IMR-90 (cell line): Measurements from ENCODE around the gene SF3B2. TPM values are rescaled to one million over a fixed set of nuclear protein-coding genes. Genes with fewer than 3 reads are reported as not detected.

Experiments used
- ATAC-seq: fragments of 200-7000 bp; cut with Tn5 transposase; 2 replicates; pipeline ENCODE4 v1.9.1; 2020; ENCODE audit warnings: low read depth, mild to moderate bottlenecking, moderate library complexity
- BruUV-seq: library from RNA; stranded (reverse); fragments of 400-500 nt; replicated peaks from 2 replicates; lab custom pipeline; 2021; lab: Mats Ljungman, UMichigan
- CTCF ChIA-PET: fragments of 300-600 bp; formaldehyde crosslinking; extraction: SDS; loops from one replicate; lab custom pipeline; 2021; ENCODE audit warnings: antibody characterized with exemption; lab: Yijun Ruan, JAX
- POLR2A ChIA-PET: fragments of 300-600 bp; sonication (Branson Sonifier 250); formaldehyde crosslinking; loops from one replicate; lab custom pipeline; 2022; ENCODE audit warnings: antibody characterized with exemption; ENCODE audit not compliant: unreplicated experiment; lab: Charles Lee
- DNase-seq: peaks from one replicate; pipeline ENCODE4 v3.0.0; 2013
- H2AFZ ChIP-seq: replicated peaks from 2 replicates; pipeline ENCODE3; 2013; ENCODE audit warnings: low read length, mild to moderate bottlenecking; ENCODE audit not compliant: poor library complexity
- H2AK5ac ChIP-seq: 2 replicates; pipeline ENCODE4 v1.6.1; 2013; ENCODE audit warnings: low read depth, low read length, inconsistent platforms
- H2AK9ac ChIP-seq: replicated peaks from 2 replicates; pipeline ENCODE3; 2013; ENCODE audit warnings: mild to moderate bottlenecking, low read depth, low read length, moderate library complexity; ENCODE audit not compliant: poor library complexity
- H2BK120ac ChIP-seq: 2 replicates; pipeline ENCODE4 v1.6.1; 2013; ENCODE audit warnings: low read depth, low read length, inconsistent platforms
- H2BK15ac ChIP-seq: 3 replicates; pipeline ENCODE4 v1.6.1; 2013; ENCODE audit warnings: low read depth, low read length, inconsistent platforms
- H2BK20ac ChIP-seq: 2 replicates; pipeline ENCODE4 v1.6.1; 2013; ENCODE audit warnings: low read depth, mild to moderate bottlenecking, inconsistent platforms, low read length, moderate library complexity
- H2BK5ac ChIP-seq: 2 replicates; pipeline ENCODE4 v1.6.1; 2013; ENCODE audit warnings: mild to moderate bottlenecking, low read depth, low read length, inconsistent platforms; ENCODE audit not compliant: poor library complexity, severe bottlenecking
- H3K14ac ChIP-seq: replicated peaks from 2 replicates; pipeline ENCODE4 v1.6.1; 2013; ENCODE audit warnings: low read depth, low read length, inconsistent platforms
- H3K18ac ChIP-seq: 2 replicates; pipeline ENCODE4 v1.6.1; 2013; ENCODE audit warnings: low read depth, low read length, control low read depth
- H3K23ac ChIP-seq: 2 replicates; pipeline ENCODE4 v1.6.1; 2013; ENCODE audit warnings: low read depth, low read length, inconsistent platforms
- H3K27ac ChIP-seq: 2 replicates; pipeline ENCODE4 v1.5.1; 2013; ENCODE audit warnings: mild to moderate bottlenecking, control low read depth, low read length; ENCODE audit not compliant: insufficient read depth
- H3K27me3 ChIP-seq: 2 replicates; pipeline ENCODE4 v1.6.1; 2013; ENCODE audit warnings: low read length; ENCODE audit not compliant: control insufficient read depth, insufficient read depth
- H3K36me3 ChIP-seq: 2 replicates; pipeline ENCODE4 v1.6.1; 2013; ENCODE audit warnings: low read length, mixed read lengths; ENCODE audit not compliant: control insufficient read depth, insufficient read depth
- H3K4ac ChIP-seq: 2 replicates; pipeline ENCODE4 v1.6.1; 2013; ENCODE audit warnings: low read depth, low read length, inconsistent platforms
- H3K4me1 ChIP-seq: 2 replicates; pipeline ENCODE4 v1.6.1; 2013; ENCODE audit warnings: low read length, mixed read lengths; ENCODE audit not compliant: control insufficient read depth, insufficient read depth
- H3K4me2 ChIP-seq: 2 replicates; pipeline ENCODE4 v1.6.1; 2013; ENCODE audit warnings: low read depth, mild to moderate bottlenecking, control low read depth, low read length, moderate library complexity
- H3K4me3 ChIP-seq: 2 replicates; pipeline ENCODE4 v1.5.1; 2013; ENCODE audit warnings: low read depth, mild to moderate bottlenecking, control low read depth, low read length, moderate library complexity; ENCODE audit not compliant: insufficient read depth
- H3K56ac ChIP-seq: 2 replicates; pipeline ENCODE4 v1.6.1; 2013; ENCODE audit warnings: low read length, inconsistent platforms; ENCODE audit not compliant: insufficient read depth; ENCODE audit errors: extremely low read depth
- H3K79me1 ChIP-seq, 2 experiments: 2 replicates each; pipeline ENCODE4 v1.6.1; 2013; ENCODE audit warnings: low read length in 2 of 2, inconsistent platforms in 1 of 2, low read depth in 1 of 2
- H3K9ac ChIP-seq: 2 replicates; pipeline ENCODE4 v1.6.1; 2013; ENCODE audit warnings: low read depth, low read length, control low read depth
- H3K9me1 ChIP-seq: 2 replicates; pipeline ENCODE4 v1.6.1; 2013; ENCODE audit warnings: low read length, inconsistent platforms; ENCODE audit not compliant: insufficient read depth
- H3K9me3 ChIP-seq: 2 replicates; pipeline ENCODE4 v1.6.1; 2013; ENCODE audit warnings: low read length; ENCODE audit not compliant: control insufficient read depth, insufficient read depth
- H4K20me1 ChIP-seq: 2 replicates; pipeline ENCODE4 v1.6.1; 2013; ENCODE audit warnings: low read length, inconsistent platforms; ENCODE audit not compliant: insufficient read depth
- H4K5ac ChIP-seq: 2 replicates; pipeline ENCODE4 v1.6.1; 2013; ENCODE audit warnings: mild to moderate bottlenecking, low read depth, low read length, control low read depth
- H4K8ac ChIP-seq, 2 experiments: 2 replicates each; pipeline ENCODE4 v1.6.1; 2013; ENCODE audit warnings: low read depth in 2 of 2, low read length in 2 of 2, control low read depth in 1 of 2, inconsistent platforms in 1 of 2
- H4K91ac ChIP-seq: 2 replicates; pipeline ENCODE4 v1.6.1; 2013; ENCODE audit warnings: low read depth, low read length, inconsistent platforms; ENCODE audit not compliant: insufficient read depth
- CEBPB ChIP-seq: IDR thresholded peaks from 2 replicates; pipeline ENCODE4 v1.6.1; 2012; ENCODE audit warnings: low read depth, low read length, improper control_type of control experiment
- CTCF ChIP-seq: conservative IDR thresholded peaks from 2 replicates; pipeline ENCODE4 v1.5.1; 2012; ENCODE audit warnings: mild to moderate bottlenecking, low read depth, low read length, improper control_type of control experiment
- ELK1 ChIP-seq: fragments of 150-350 bp; IDR thresholded peaks from 2 replicates; pipeline ENCODE4 v1.6.1; 2016; ENCODE audit warnings: low read depth, mild to moderate bottlenecking, low read length, moderate library complexity, borderline replicate concordance
- FOS ChIP-seq: fragments of 150-350 bp; IDR thresholded peaks from 2 replicates; pipeline ENCODE4 v1.6.1; 2016; ENCODE audit warnings: low read depth, low read length
- MAFK ChIP-seq: IDR thresholded peaks from 2 replicates; pipeline ENCODE4 v1.6.1; 2012; ENCODE audit warnings: low read depth, low read length, improper control_type of control experiment
- MAZ ChIP-seq: IDR thresholded peaks from 2 replicates; pipeline ENCODE4 v1.6.1; 2012; ENCODE audit warnings: low read depth, mild to moderate bottlenecking, low read length, improper control_type of control experiment, moderate library complexity, borderline replicate concordance
- NFE2L2 ChIP-seq: fragments of 150-350 bp; IDR thresholded peaks from 2 replicates; pipeline ENCODE4 v1.6.1; 2016; ENCODE audit warnings: low read depth, mild to moderate bottlenecking, low read length
- SMC3 ChIP-seq: fragments of 150-350 bp; IDR thresholded peaks from 2 replicates; pipeline ENCODE4 v1.6.1; 2016; ENCODE audit warnings: low read depth, mild to moderate bottlenecking, antibody characterized with exemption, low read length, moderate library complexity
- WGBS, 2 experiments: methylation state at CpG; one replicate each; pipeline versions ENCODE4 v1.1.5 to v1.1.7; 2013; ENCODE audit warnings: missing lambda C conversion rate in 2 of 2; ENCODE audit not compliant: insufficient read length in 1 of 2; ENCODE audit errors: extremely low coverage in 2 of 2; 5-methylcytosine and 5-hydroxymethylcytosine counted together
- dilution Hi-C: fragments of 300-500 bp; cut with HindIII; formaldehyde crosslinking; loops from one replicate; pipeline ENCODE4 v1.14.3; 2018; ENCODE audit warnings: low sequenced_read_pairs; ENCODE audit not compliant: unreplicated experiment
- in situ Hi-C: fragments of 300-500 bp; cut with MboI; formaldehyde crosslinking; loops from 3 replicates; pipeline ENCODE4 v1.14.3; 2019; ENCODE audit warnings: low sequenced_read_pairs, inconsistent platforms, mixed read lengths
- intact Hi-C: fragments of 100-400 bp; cut with micrococcal nuclease; formaldehyde crosslinking; loops from 2 replicates; pipeline ENCODE4 v1.10.0; 2022
- polyA plus RNA-seq, 3 experiments: library from polyadenylated mRNA; depleted of rRNA; stranded (reverse); fragments of >200 nt; gene quantifications; 2 replicates each; pipeline ENCODE4 v1.2.3, GENCODE V29; 2012; ENCODE audit warnings: low replicate concordance in 1 of 3
- total RNA-seq: library from RNA; depleted of rRNA; stranded (reverse); fragments of >200 nt; gene quantifications from 2 replicates; pipeline ENCODE4 v1.2.3, GENCODE V29; 2012

Gene SF3B2
- total and polyA plus RNA-seq, 2 of the 4 experiments (the other 2 are of a cell fraction): 120 to 122 TPM

- no peak overlapping the region for H3K9ac ChIP-seq
- DNase-seq: peak; percentile 79
- in situ Hi-C loops: no loop called here
- no peak overlapping the region for H3K18ac ChIP-seq
- no peak overlapping the region; the same call in 1 of the 2 replicates for H3K23ac ChIP-seq
- TF ChIP-seq CTCF (no peak), MAFK (no peak), ELK1 (no peak), FOS (peak; percentile 72), NFE2L2 (no peak), SMC3 (no peak), CEBPB (no peak), MAZ (peak; percentile 77; the same call in 1 of the 2 replicates)
- no peaks in the 10 kb centered on the region; the same call in 1 of the 2 replicates for H3K27me3 ChIP-seq
- peak overlapping the region; percentile 94 for H2AK5ac ChIP-seq
- peak overlapping the region; percentile 92 for H2AK9ac ChIP-seq
- BruUV-seq: no TSS peak
- H4K8ac ChIP-seq: peak overlapping the region; percentile 78 to 81
- no peak overlapping the region for H3K4me3 ChIP-seq
- peak overlapping the region; percentile 71 for H2BK5ac ChIP-seq
- H4K5ac ChIP-seq: peak overlapping the region; percentile 79; the same call in 1 of the 2 replicates
- ATAC-seq: peak; percentile 80
- H3K9me3 ChIP-seq: no peaks in the 10 kb centered on the region
- H3K14ac ChIP-seq: 0 out of 2 replicates have a peak overlapping the region, but pooled peaks have one; percentile 46
- H2BK120ac ChIP-seq: peak overlapping the region; percentile 73
- H3K4ac ChIP-seq: peak overlapping the region; percentile 85
- H3K36me3 ChIP-seq: no peaks in the 10 kb centered on the region
- H4K91ac ChIP-seq: peak overlapping the region; percentile 73
- peaks cover 0 to 4% of the 10 kb centered on the region in 2 experiments; a peak in 1 of 4 replicates for H3K79me1 ChIP-seq
- peaks cover 10% of the 10 kb centered on the region for H3K4me1 ChIP-seq
- no peak overlapping the region for H3K56ac ChIP-seq
- intact Hi-C loops: no loop called here
- no peaks in the 10 kb centered on the region; the same call in 1 of the 2 replicates for H4K20me1 ChIP-seq
- POLR2A ChIA-PET: interaction anchor here (0.7 kb wide), 1 partner anchor 15 kb away, joined by 4 read pairs; no protein-coding TSS in a partner anchor
- H2BK20ac ChIP-seq: peak overlapping the region; percentile 70
- peak overlapping the region; percentile 79 for H2AFZ ChIP-seq
- H3K27ac ChIP-seq: peak overlapping the region; percentile 10; the same call in 1 of the 2 replicates
- H2BK15ac ChIP-seq: peak overlapping the region; percentile 88; the same call in 1 of the 3 replicates
- no peak overlapping the region for H3K4me2 ChIP-seq
- no CpG with 5 or more reads among the region's 25 CpGs for WGBS, 2 experiments
- dilution Hi-C loops: no loop called here
- CTCF ChIA-PET: no interaction called here
- peaks cover 11% of the 10 kb centered on the region for H3K9me1 ChIP-seq
Observed at GRCh38 chr11:66020618-66021357, 31.4 kb upstream of the SF3B2 start.
